ENCODE results near the gene PHTF2.

The PHTF2 gene

GRCh38 chr7:78002715-78003114, 204.1 kb downstream of the PHTF2 start:
- no peak for DNase-seq

- no peak for DNase-seq
Observed at GRCh38 chr7:78006063-78006755, 207.6 kb downstream of the PHTF2 start.
